Stomach (tissue), 4 donors: ENCODE results near the gene CDC42BPB.

Source experiments
- CTCF ChIP-seq, 7 experiments: fragments of 450-650 bp in 4 of 7; fragments of 200-600 bp in 3 of 7; sonication (generic) in 3 of 7; IDR thresholded peaks; one replicate each; pipeline ENCODE4 v1.5.1; 2016 to 2019; ENCODE audit warnings: antibody characterized with exemption in 7 of 7, control low read depth in 2 of 7, mild to moderate bottlenecking in 1 of 7
- EP300 ChIP-seq: sonication (generic); formaldehyde crosslinking; IDR thresholded peaks from one replicate; pipeline ENCODE4 v1.6.1; 2017; ENCODE audit warnings: antibody characterized with exemption
- POLR2AphosphoS5 ChIP-seq, 3 donors: sonication (generic); formaldehyde crosslinking; IDR thresholded peaks; one replicate each; pipeline ENCODE4 v1.6.1; 2016; ENCODE audit warnings: antibody characterized with exemption in 3 of 3

- no peak for TF ChIP-seq CTCF (IDR thresholded peaks at IDR 0.05)
- TF ChIP-seq POLR2AphosphoS5 (IDR thresholded peaks at IDR 0.05), result no peak
- TF ChIP-seq EP300, result no peak
Observed at GRCh38 chr14:102949062-102949800, 108.1 kb downstream of the CDC42BPB start.
